Muscle of arm (tissue), 12 donors: ENCODE data around the gene SOS2. TPM values are rescaled to one million over a fixed set of nuclear protein-coding genes. Genes with fewer than 3 reads are reported as not detected.

Experiments used
- DNase-seq: peaks from one replicate; pipeline ENCODE4 v3.0.0-alpha.2; 2013
- polyA plus RNA-seq, 12 donors: library from polyadenylated mRNA; unstranded; fragments of 120-200 nt; gene quantifications; one replicate each; pipeline ENCODE4 v1.2.1, GENCODE V29; 2013; ENCODE audit not compliant: insufficient read length in 12 of 12

The SOS2 gene
- polyA plus RNA-seq, 12 donors = 31.2 to 55.7 (median 39.2) TPM; not detected in 1

- DNase-seq = no peak
These were observed 113.9 kb downstream of the SOS2 start for GRCh38 chr14:50117456-50117855.

GRCh38 chr14:50116966-50117365 is 114.4 kb downstream of the SOS2 start:
- DNase-seq = no peak

- DNase-seq = peak; percentile 94
These were observed 115.0 kb downstream of the SOS2 start, which contains the start of gene VCPKMT for GRCh38 chr14:50116181-50116956. Gene VCPKMT, minus strand, starts transcription at chr14:50116572. Its CDS starts 20 bp downstream, at chr14:50116552.

- no peak for DNase-seq
These were observed 117.9 kb downstream of the SOS2 start for GRCh38 chr14:50113381-50114035.

GRCh38 chr14:50110323-50111037 is 120.9 kb downstream of the SOS2 start:
- no peak for DNase-seq

- no peak for DNase-seq
These were observed 122.0 kb downstream of the SOS2 start for GRCh38 chr14:50109342-50109741.

- DNase-seq = no peak
These were observed 123.5 kb downstream of the SOS2 start for GRCh38 chr14:50107850-50108249.

- DNase-seq = no peak
These were observed 125.2 kb downstream of the SOS2 start for GRCh38 chr14:50106178-50106577.

- DNase-seq = no peak
These were observed 127.8 kb downstream of the SOS2 start for GRCh38 chr14:50103558-50103957.

GRCh38 chr14:50101417-50101816 is 130.0 kb downstream of the SOS2 start:
- DNase-seq = no peak

- no peak for DNase-seq
These were observed 130.6 kb downstream of the SOS2 start for GRCh38 chr14:50100805-50101204.

- no peak for DNase-seq
These were observed 132.0 kb downstream of the SOS2 start for GRCh38 chr14:50099335-50099734.

- no peak for DNase-seq
These were observed 135.5 kb downstream of the SOS2 start for GRCh38 chr14:50095895-50096294.

GRCh38 chr14:50094056-50094755 is 137.2 kb downstream of the SOS2 start:
- DNase-seq = no peak

GRCh38 chr14:50093496-50093895 is 137.9 kb downstream of the SOS2 start:
- DNase-seq = no peak

- no peak for DNase-seq
These were observed 139.3 kb downstream of the SOS2 start for GRCh38 chr14:50092006-50092555.

- no peak for DNase-seq
These were observed 140.0 kb downstream of the SOS2 start for GRCh38 chr14:50091240-50091913.

- no peak for DNase-seq
These were observed 142.2 kb downstream of the SOS2 start for GRCh38 chr14:50089208-50089607.

- DNase-seq = no peak
These were observed 142.6 kb downstream of the SOS2 start for GRCh38 chr14:50088731-50089130.

- no peak for DNase-seq
These were observed 143.3 kb downstream of the SOS2 start for GRCh38 chr14:50088117-50088515.
